HepG2 (cell line): ENCODE measurements around the gene AGER. TPM values are rescaled to one million over a fixed set of nuclear protein-coding genes. Genes with fewer than 3 reads are reported as not detected.

Experiments used
- CCAR2 ChIP-seq: fragments of 200-400 bp; formaldehyde crosslinking; optimal IDR thresholded peaks from 2 replicates; pipeline ENCODE3; 2018; ENCODE audit warnings: low read depth, mild to moderate bottlenecking, low read length, moderate library complexity
- JDP2 ChIP-seq: sonication (generic); formaldehyde crosslinking; IDR thresholded peaks from 2 replicates; pipeline ENCODE4 v1.8.1; 2022; ENCODE audit warnings: missing genetic modification reagents, borderline replicate concordance
- MEF2D ChIP-seq: sonication (generic); formaldehyde crosslinking; IDR thresholded peaks from 2 replicates; pipeline ENCODE4 v1.5.1; 2020; ENCODE audit warnings: mild to moderate bottlenecking, missing genetic modification reagents
- MTF1 ChIP-seq: sonication (generic); formaldehyde crosslinking; IDR thresholded peaks from 2 replicates; pipeline ENCODE4 v1.5.0; 2020; ENCODE audit warnings: missing genetic modification reagents
- PLRG1 ChIP-seq: fragments of 450-650 bp; conservative IDR thresholded peaks from 2 replicates; pipeline ENCODE4 v1.6.1; 2016
- PRPF4 ChIP-seq: fragments of 200-400 bp; formaldehyde crosslinking; IDR thresholded peaks from 2 replicates; pipeline ENCODE4 v1.6.1; 2016; ENCODE audit warnings: low read length, low read depth; ENCODE audit not compliant: poor library complexity, severe bottlenecking
- REL ChIP-seq: sonication (generic); formaldehyde crosslinking; conservative IDR thresholded peaks from 2 replicates; pipeline ENCODE4 v1.8.0; 2022; ENCODE audit warnings: mild to moderate bottlenecking, missing genetic modification reagents, moderate library complexity
- SOX13 ChIP-seq, 3 experiments: fragments of 450-650 bp in 1 of 3; sonication (generic) in 1 of 3; formaldehyde crosslinking in 1 of 3; IDR thresholded peaks in 2 of 3; conservative IDR thresholded peaks in 1 of 3; 2 replicates each; pipeline versions ENCODE4 v1.5.0 to v1.6.1; 2016 to 2020; ENCODE audit warnings: antibody characterized with exemption in 1 of 3, mild to moderate bottlenecking in 1 of 3, missing compliant biosample characterization in 1 of 3, missing genetic modification reagents in 1 of 3, moderate library complexity in 1 of 3
- SOX5 ChIP-seq: IDR thresholded peaks from 2 replicates; pipeline ENCODE4 v1.6.1; 2016; ENCODE audit warnings: borderline replicate concordance
- YEATS2 ChIP-seq: sonication (generic); formaldehyde crosslinking; IDR thresholded peaks from 2 replicates; pipeline ENCODE4 v1.4.0; 2020; ENCODE audit warnings: missing genetic modification reagents, borderline replicate concordance
- ZBTB1 ChIP-seq: sonication (generic); formaldehyde crosslinking; IDR thresholded peaks from 2 replicates; pipeline ENCODE4 v1.4.0; 2020; ENCODE audit warnings: missing genetic modification reagents, borderline replicate concordance
- ZFP36L2 ChIP-seq: sonication (generic); formaldehyde crosslinking; IDR thresholded peaks from 2 replicates; pipeline ENCODE4 v1.4.0; 2020; ENCODE audit warnings: missing genetic modification reagents
- ZNF124 ChIP-seq: sonication (generic); formaldehyde crosslinking; IDR thresholded peaks from 2 replicates; pipeline ENCODE4 v1.4.0; 2020; ENCODE audit warnings: missing genetic modification reagents
- ZNF263 ChIP-seq: sonication (generic); formaldehyde crosslinking; IDR thresholded peaks from 2 replicates; pipeline ENCODE4 v1.4.0; 2020; ENCODE audit warnings: missing genetic modification reagents
- ZNF33B ChIP-seq: sonication (generic); formaldehyde crosslinking; IDR thresholded peaks from 2 replicates; pipeline ENCODE4 v1.5.1; 2020; ENCODE audit warnings: mild to moderate bottlenecking, missing genetic modification reagents
- ZNF530 ChIP-seq: sonication (generic); formaldehyde crosslinking; IDR thresholded peaks from 2 replicates; pipeline ENCODE4 v1.5.0; 2020; ENCODE audit warnings: low read depth, mild to moderate bottlenecking, missing genetic modification reagents
- ZNF543 ChIP-seq: sonication (generic); formaldehyde crosslinking; IDR thresholded peaks from 2 replicates; pipeline ENCODE4 v1.4.0; 2020; ENCODE audit warnings: mild to moderate bottlenecking, missing genetic modification reagents
- ZNF552 ChIP-seq: sonication (generic); formaldehyde crosslinking; IDR thresholded peaks from 2 replicates; pipeline ENCODE4 v1.9.0; 2022; ENCODE audit warnings: missing genetic modification reagents, mild to moderate bottlenecking, borderline replicate concordance
- ZNF563 ChIP-seq: sonication (generic); formaldehyde crosslinking; IDR thresholded peaks from 2 replicates; pipeline ENCODE4 v1.8.0; 2022; ENCODE audit warnings: mild to moderate bottlenecking, moderate library complexity, missing genetic modification reagents
- ZNF75D ChIP-seq: sonication (generic); formaldehyde crosslinking; IDR thresholded peaks from 2 replicates; pipeline ENCODE4 v1.8.1; 2023; ENCODE audit warnings: missing genetic modification reagents, mild to moderate bottlenecking, borderline replicate concordance
- ZNF772 ChIP-seq: sonication (generic); formaldehyde crosslinking; IDR thresholded peaks from 2 replicates; pipeline ENCODE4 v1.5.0; 2020; ENCODE audit warnings: mild to moderate bottlenecking, missing genetic modification reagents
- ZNF883 ChIP-seq: sonication (generic); formaldehyde crosslinking; IDR thresholded peaks from 2 replicates; pipeline ENCODE4 v1.5.1; 2020; ENCODE audit warnings: mild to moderate bottlenecking, missing genetic modification reagents; ENCODE audit errors: not compliant biosample characterization
- ZSCAN29 ChIP-seq: sonication (generic); formaldehyde crosslinking; conservative IDR thresholded peaks from 2 replicates; pipeline ENCODE4 v1.4.0; 2020; ENCODE audit warnings: mild to moderate bottlenecking, missing genetic modification reagents
- polyA plus RNA-seq, 8 experiments: library from polyadenylated mRNA; depleted of rRNA in 3 of 8; stranded (reverse) in 7 of 8; unstranded in 1 of 8; fragments of >200 nt; fragmentation: Illumina TruSeq in 4 of 8; extraction: Trizol in 4 of 8; gene quantifications; 2 replicates each; pipeline versions ENCODE4 v1.2.1 to v1.2.3, GENCODE V29; 2011 to 2016; ENCODE audit warnings: low read depth in 4 of 8, missing spikeins in 1 of 8, mixed read lengths in 1 of 8; ENCODE audit not compliant: insufficient read depth in 1 of 8
- total RNA-seq, 5 experiments: library from RNA; depleted of rRNA; stranded (reverse); fragments of >200 nt; fragmentation: Illumina TruSeq; extraction: Trizol; gene quantifications; 2 replicates each; pipeline ENCODE4 v1.2.3, GENCODE V29; 2016; ENCODE audit warnings: low read depth in 1 of 5
- TF ChIP-seq, protein P1 (sequence below): sonication (generic); formaldehyde crosslinking; IDR thresholded peaks from 2 replicates; pipeline ENCODE4 v1.4.0; 2020; ENCODE audit warnings: mild to moderate bottlenecking, low read depth, missing genetic modification reagents
- TF ChIP-seq, protein P2 (sequence below): sonication (generic); formaldehyde crosslinking; IDR thresholded peaks from 2 replicates; pipeline ENCODE4 v1.4.0; 2020; ENCODE audit warnings: mild to moderate bottlenecking, missing genetic modification reagents, borderline replicate concordance
- TF ChIP-seq, protein P3 (sequence below): sonication (generic); formaldehyde crosslinking; IDR thresholded peaks from 2 replicates; pipeline ENCODE4 v1.5.0; 2020; ENCODE audit warnings: missing genetic modification reagents, mild to moderate bottlenecking, borderline replicate concordance

Gene AGER
- total and polyA plus RNA-seq, 2 of the 13 experiments (the other 11 are each of a cell fraction or from before 2014, with no cell fraction given): 1.9 to 5.1 TPM

DNA sequence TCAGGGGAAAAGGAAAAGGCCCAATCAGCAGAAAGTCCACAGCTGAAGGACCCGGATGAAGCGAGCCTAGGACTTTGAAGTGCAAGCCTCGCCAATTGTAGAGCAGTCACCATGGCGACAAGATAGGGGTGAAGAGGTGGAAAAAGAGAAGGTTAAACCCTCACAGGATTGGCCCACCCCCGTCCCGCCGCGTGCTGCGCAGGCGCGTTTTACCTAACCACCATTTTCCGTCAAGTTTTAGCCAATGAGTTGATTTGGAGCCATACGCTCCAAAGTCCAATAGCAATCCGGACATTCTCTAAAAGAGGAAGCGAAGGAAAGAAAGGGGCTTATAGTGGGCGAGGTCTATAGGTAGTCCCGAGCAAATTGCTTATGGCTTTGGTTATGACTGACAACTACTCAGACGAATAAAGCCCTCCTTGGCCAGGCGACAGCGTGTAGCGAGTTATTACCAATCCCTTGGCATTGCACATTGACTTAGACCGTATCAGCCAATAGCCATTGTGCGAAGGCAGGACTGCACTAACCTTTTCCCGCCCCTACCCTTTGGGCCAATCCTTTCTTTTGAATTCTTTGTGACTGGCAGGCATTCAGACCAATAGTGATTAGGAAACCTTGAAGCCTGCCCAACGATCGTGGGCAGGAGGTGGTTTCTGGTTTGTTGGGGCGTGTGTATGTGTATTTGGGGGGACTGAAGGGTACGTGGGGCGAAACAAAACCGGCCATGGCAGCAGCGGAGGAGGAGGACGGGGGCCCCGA lies 6.1 kb downstream of the AGER start, which contains the start of gene RNF5 (continued):
- TF ChIP-seq ZNF552 (CRISPR knock-in tag) (no peak), ZBTB1 (CRISPR knock-in tag) (no peak), ZSCAN29 (CRISPR knock-in tag) (no peak), ZNF543 (no peak), ZNF124 (CRISPR knock-in tag) (no peak), PLRG1 (no peak), ZNF33B (CRISPR knock-in tag) (peak; percentile 22; the same call in 1 of the 2 replicates), ZNF530 (CRISPR knock-in tag) (no peak), MTF1 (no peak), YEATS2 (CRISPR knock-in tag) (peak; percentile 77; the same call in 1 of the 2 replicates), ZNF75D (no peak), MEF2D (CRISPR knock-in tag) (no peak), JDP2 (no peak), ZNF772 (CRISPR knock-in tag) (peak; percentile 78; the same call in 1 of the 2 replicates), REL (CRISPR knock-in tag) (no peak), ZNF563 (CRISPR knock-in tag) (no peak; the same call in 1 of the 2 replicates), ZNF883 (CRISPR knock-in tag) (no peak), PRPF4 (no peak), ZNF263 (CRISPR knock-in tag) (no peak), SOX5 (peak; percentile 65; the same call in 1 of the 2 replicates), ZFP36L2 (no peak), SOX13 (IDR thresholded peaks at IDR 0.05) (no peak), SOX13 (CRISPR knock-in tag; conservative IDR thresholded peaks at IDR 0.05 in 1 of 2, IDR thresholded peaks at IDR 0.05 in 1 of 2) (no peak), CCAR2 (no peak)
- TF ChIP-seq, protein P1, sequence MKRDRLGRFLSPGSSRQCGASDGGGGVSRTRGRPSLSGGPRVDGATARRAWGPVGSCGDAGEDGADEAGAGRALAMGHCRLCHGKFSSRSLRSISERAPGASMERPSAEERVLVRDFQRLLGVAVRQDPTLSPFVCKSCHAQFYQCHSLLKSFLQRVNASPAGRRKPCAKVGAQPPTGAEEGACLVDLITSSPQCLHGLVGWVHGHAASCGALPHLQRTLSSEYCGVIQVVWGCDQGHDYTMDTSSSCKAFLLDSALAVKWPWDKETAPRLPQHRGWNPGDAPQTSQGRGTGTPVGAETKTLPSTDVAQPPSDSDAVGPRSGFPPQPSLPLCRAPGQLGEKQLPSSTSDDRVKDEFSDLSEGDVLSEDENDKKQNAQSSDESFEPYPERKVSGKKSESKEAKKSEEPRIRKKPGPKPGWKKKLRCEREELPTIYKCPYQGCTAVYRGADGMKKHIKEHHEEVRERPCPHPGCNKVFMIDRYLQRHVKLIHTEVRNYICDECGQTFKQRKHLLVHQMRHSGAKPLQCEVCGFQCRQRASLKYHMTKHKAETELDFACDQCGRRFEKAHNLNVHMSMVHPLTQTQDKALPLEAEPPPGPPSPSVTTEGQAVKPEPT: no peak; the same call in 1 of the 2 replicates
- TF ChIP-seq, protein P2, sequence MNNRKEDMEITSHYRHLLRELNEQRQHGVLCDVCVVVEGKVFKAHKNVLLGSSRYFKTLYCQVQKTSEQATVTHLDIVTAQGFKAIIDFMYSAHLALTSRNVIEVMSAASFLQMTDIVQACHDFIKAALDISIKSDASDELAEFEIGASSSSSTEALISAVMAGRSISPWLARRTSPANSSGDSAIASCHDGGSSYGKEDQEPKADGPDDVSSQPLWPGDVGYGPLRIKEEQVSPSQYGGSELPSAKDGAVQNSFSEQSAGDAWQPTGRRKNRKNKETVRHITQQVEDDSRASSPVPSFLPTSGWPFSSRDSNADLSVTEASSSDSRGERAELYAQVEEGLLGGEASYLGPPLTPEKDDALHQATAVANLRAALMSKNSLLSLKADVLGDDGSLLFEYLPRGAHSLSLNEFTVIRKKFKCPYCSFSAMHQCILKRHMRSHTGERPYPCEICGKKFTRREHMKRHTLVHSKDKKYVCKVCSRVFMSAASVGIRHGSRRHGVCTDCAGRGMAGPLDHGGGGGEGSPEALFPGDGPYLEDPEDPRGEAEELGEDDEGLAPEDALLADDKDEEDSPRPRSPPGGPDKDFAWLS (CRISPR knock-in tag): no peak
- TF ChIP-seq, protein P3, sequence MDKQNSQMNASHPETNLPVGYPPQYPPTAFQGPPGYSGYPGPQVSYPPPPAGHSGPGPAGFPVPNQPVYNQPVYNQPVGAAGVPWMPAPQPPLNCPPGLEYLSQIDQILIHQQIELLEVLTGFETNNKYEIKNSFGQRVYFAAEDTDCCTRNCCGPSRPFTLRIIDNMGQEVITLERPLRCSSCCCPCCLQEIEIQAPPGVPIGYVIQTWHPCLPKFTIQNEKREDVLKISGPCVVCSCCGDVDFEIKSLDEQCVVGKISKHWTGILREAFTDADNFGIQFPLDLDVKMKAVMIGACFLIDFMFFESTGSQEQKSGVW (CRISPR knock-in tag): no peak
